Measurements from ENCODE around the gene BBS7. TPM values are rescaled to one million over a fixed set of nuclear protein-coding genes. Genes with fewer than 3 reads are reported as not detected.
A peak's percentile ranks its signal among the peaks of the same experiment; 100 is the strongest.

Gene BBS7, protein sequence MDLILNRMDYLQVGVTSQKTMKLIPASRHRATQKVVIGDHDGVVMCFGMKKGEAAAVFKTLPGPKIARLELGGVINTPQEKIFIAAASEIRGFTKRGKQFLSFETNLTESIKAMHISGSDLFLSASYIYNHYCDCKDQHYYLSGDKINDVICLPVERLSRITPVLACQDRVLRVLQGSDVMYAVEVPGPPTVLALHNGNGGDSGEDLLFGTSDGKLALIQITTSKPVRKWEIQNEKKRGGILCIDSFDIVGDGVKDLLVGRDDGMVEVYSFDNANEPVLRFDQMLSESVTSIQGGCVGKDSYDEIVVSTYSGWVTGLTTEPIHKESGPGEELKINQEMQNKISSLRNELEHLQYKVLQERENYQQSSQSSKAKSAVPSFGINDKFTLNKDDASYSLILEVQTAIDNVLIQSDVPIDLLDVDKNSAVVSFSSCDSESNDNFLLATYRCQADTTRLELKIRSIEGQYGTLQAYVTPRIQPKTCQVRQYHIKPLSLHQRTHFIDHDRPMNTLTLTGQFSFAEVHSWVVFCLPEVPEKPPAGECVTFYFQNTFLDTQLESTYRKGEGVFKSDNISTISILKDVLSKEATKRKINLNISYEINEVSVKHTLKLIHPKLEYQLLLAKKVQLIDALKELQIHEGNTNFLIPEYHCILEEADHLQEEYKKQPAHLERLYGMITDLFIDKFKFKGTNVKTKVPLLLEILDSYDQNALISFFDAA
- total RNA-seq (1 to 10 TPM; 3.3 to 7.8 (median 4.9) TPM), polyA plus RNA-seq (10 to 100 TPM in 1 of 2 donors, 1 to 10 TPM in 1; 2.7 to 13.9 TPM)
- long read RNA-seq, donor 1, partial matches to known transcripts: 1 of 8 reads
- long read RNA-seq, donor 1, other reads (novel, unspliced or antisense): 1 of 8 reads
- long read RNA-seq, donor 2, transcript BBS7-201 (19 exons, 3,752 nt): major isoform, 5 of 12 reads
- long read RNA-seq, donor 2, partial matches to known transcripts: 0 of 12 reads
- long read RNA-seq, donor 2, other reads (novel, unspliced or antisense): 4 of 12 reads
- long read RNA-seq, donor 3, transcript BBS7-202 (4 exons, 725 nt): major isoform, 7 of 14 reads
- long read RNA-seq, donor 3, partial matches to known transcripts: 1 of 14 reads
- long read RNA-seq, donor 3, other reads (novel, unspliced or antisense): 3 of 14 reads

GRCh38 chr4:121869841-121870822 lies at the start of gene BBS7:
Gene BBS7 (minus strand): TSS chr4:121870474. CDS start chr4:121870313, 161 bp downstream.
- peak within 1 kb of the TSS; percentile 59 to 96 (median 84) for H3K4me3 ChIP-seq
- DNase-seq (peak; percentile 97 to 99 (median 98)), ATAC-seq (peak; percentile 99 to 100 (median 100))
- peaks cover 0 to 23% (median 8%) of the 10 kb centered on the region in 9 donors for H3K36me3 ChIP-seq
- H3K9me3 ChIP-seq: peaks cover 0 to 5% (median 0%) of the 10 kb centered on the region in 12 donors
- H3K27me3 ChIP-seq: peaks cover 0 to 4% (median 0%) of the 10 kb centered on the region in 9 donors
- TF ChIP-seq, protein P1, sequence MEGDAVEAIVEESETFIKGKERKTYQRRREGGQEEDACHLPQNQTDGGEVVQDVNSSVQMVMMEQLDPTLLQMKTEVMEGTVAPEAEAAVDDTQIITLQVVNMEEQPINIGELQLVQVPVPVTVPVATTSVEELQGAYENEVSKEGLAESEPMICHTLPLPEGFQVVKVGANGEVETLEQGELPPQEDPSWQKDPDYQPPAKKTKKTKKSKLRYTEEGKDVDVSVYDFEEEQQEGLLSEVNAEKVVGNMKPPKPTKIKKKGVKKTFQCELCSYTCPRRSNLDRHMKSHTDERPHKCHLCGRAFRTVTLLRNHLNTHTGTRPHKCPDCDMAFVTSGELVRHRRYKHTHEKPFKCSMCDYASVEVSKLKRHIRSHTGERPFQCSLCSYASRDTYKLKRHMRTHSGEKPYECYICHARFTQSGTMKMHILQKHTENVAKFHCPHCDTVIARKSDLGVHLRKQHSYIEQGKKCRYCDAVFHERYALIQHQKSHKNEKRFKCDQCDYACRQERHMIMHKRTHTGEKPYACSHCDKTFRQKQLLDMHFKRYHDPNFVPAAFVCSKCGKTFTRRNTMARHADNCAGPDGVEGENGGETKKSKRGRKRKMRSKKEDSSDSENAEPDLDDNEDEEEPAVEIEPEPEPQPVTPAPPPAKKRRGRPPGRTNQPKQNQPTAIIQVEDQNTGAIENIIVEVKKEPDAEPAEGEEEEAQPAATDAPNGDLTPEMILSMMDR (IDR thresholded peaks at IDR 0.05): no peak
- TF ChIP-seq POLR2A (IDR thresholded peaks at IDR 0.05): peak in 1 of 2 donors; percentile 83
- WGBS, 4 donors: 0 to 1% (median 0%) methylated on average over 27 to 58 of the region's 58 CpGs
- intact Hi-C loops (cut with DNase I): loop anchor here in 2 of 10 donors (2.0 to 5.0 kb wide), 2 partner anchors 45 to 68 kb away; partner anchors contain the start of gene EXOSC9 (in 1 of the 2)
- H3K4me1 ChIP-seq: peaks cover 0 to 11% (median 2%) of the 10 kb centered on the region in 12 donors
- H3K27ac ChIP-seq: peak within 1 kb of the TSS; percentile 26 to 93 (median 84)

GRCh38 chr4:121913667-121914066 lies 43.4 kb upstream of the BBS7 start:
- H3K4me3 ChIP-seq: no peak overlapping the region
- no peaks in the 10 kb centered on the region for H3K4me1 ChIP-seq
- H3K27ac ChIP-seq: no peak overlapping the region
- no peak for ATAC-seq
- TF ChIP-seq, protein P1 (IDR thresholded peaks at IDR 0.05): no peak
- no peak for TF ChIP-seq POLR2A (IDR thresholded peaks at IDR 0.05)
- DNase-seq: no peak
- H3K36me3 ChIP-seq: no peaks in the 10 kb centered on the region
- no peaks in the 10 kb centered on the region for H3K9me3 ChIP-seq
- 91 to 94% (median 93%) methylated on average over 2 of the region's 2 CpGs for WGBS, 4 donors
- no peaks in the 10 kb centered on the region for H3K27me3 ChIP-seq
- intact Hi-C loops (cut with DNase I): no loop called here

DNA sequence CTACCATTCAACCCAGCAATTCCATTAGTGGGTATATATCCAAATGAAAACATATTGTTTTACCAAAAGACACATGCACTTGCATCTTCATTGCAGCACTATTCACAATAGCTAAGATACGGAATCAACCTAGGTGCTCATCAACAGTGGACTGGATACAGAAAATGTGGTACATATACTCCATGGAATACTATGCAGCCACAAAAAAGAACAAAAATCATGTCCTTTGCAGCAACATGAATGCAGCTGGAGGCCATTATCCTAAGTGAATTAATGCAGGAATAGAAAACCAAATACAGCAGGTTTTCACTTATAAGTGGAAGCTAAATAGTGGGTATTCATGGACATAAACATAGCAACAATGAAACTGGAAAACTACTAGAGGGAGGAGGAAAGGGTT lies 38.1 kb upstream of the BBS7 start:
- Histone ChIP-seq H3K4me3 (no peak overlapping the region), H3K27me3 (peaks cover 0 to 6% (median 0%) of the 10 kb centered on the region in 9 donors), H3K27ac (no peak overlapping the region), H3K4me1 (no peaks in the 10 kb centered on the region), H3K9me3 (peaks cover 0 to 3% (median 0%) of the 10 kb centered on the region in 12 donors), H3K36me3 (no peaks in the 10 kb centered on the region)
- ATAC-seq (no peak), DNase-seq (no peak)
- intact Hi-C loops (cut with DNase I): loop anchor here in 2 of 10 donors (10.0 kb wide), 2 partner anchors 306 to 666 kb away; no protein-coding TSS in a partner anchor
- 96% methylated on average over 1 of the region's 1 CpG for WGBS, 4 donors
- TF ChIP-seq POLR2A (IDR thresholded peaks at IDR 0.05): no peak
- TF ChIP-seq, protein P1 (IDR thresholded peaks at IDR 0.05): no peak

All from heart left ventricle (tissue), 16 donors.